ENCODE measurements around the gene SEMA4D.

SEMA4D gene

GRCh38 chr9:89448821-89449220, 49.1 kb downstream of the SEMA4D start:
- Mint-ChIP-seq H3K27ac (peak overlapping the region; percentile 87), H3K4me3 (peak overlapping the region; percentile 68), H3K4me1 (ENCODE audit: low read depth) (peaks cover 77% of the 10 kb centered on the region), H3K9me3 (no peaks in the 10 kb centered on the region), H3K27me3 (ENCODE audit: low read depth) (no peaks in the 10 kb centered on the region), H3K36me3 (ENCODE audit: low read depth) (peaks cover 57% of the 10 kb centered on the region)

DNA sequence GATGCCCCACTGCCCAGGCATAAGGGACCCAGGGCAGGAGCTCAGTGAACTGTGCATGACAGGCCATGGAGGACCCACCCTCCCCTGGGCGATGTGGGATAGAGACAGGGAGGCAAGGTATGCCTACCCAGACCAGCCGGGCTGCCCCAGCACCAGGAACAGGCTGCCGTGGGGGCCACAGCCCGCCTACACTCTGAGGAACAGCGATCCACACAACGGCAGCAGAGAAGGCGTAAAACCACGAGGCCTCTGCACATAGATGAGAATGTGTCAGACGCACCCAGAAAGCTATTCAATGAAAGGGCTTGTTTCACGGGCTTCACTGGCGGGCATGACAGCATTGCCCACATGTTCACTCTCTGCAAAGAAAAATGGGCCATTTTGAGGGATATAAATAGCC, 49.5 kb downstream of the SEMA4D start:
- Mint-ChIP-seq H3K27me3 (ENCODE audit: low read depth) (no peaks in the 10 kb centered on the region), H3K36me3 (ENCODE audit: low read depth) (peaks cover 55% of the 10 kb centered on the region), H3K4me3 (peak overlapping the region; percentile 28), H3K27ac (peak overlapping the region; percentile 87), H3K9me3 (no peaks in the 10 kb centered on the region), H3K4me1 (ENCODE audit: low read depth) (peaks cover 77% of the 10 kb centered on the region)

DNA sequence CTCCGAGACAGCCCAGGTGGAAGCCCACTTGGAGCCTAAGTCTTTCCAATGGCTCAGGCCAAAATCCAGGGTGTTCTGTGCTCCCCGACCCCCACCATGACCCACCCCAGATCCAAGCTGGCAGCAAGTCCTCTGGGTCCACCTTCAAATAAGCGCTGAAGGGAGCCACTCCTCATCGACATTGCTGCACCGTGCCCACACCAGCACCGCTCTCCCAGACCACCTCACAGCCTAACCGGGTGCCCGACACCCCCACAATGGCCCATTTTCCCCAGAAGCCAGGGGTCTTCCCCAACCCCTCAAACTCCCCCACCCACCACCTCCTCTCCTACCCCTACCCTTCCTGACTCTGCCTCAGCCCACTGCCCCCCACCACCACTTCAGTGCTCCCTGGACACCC, 50.5 kb downstream of the SEMA4D start:
- H3K4me3 Mint-ChIP-seq, result no peak overlapping the region
- H3K36me3 Mint-ChIP-seq (ENCODE audit: low read depth), result peaks cover 46% of the 10 kb centered on the region
- H3K4me1 Mint-ChIP-seq (ENCODE audit: low read depth), result peaks cover 69% of the 10 kb centered on the region
- no peaks in the 10 kb centered on the region for H3K9me3 Mint-ChIP-seq
- H3K27ac Mint-ChIP-seq, result peak overlapping the region; percentile 62
- H3K27me3 Mint-ChIP-seq (ENCODE audit: low read depth), result no peaks in the 10 kb centered on the region

DNA sequence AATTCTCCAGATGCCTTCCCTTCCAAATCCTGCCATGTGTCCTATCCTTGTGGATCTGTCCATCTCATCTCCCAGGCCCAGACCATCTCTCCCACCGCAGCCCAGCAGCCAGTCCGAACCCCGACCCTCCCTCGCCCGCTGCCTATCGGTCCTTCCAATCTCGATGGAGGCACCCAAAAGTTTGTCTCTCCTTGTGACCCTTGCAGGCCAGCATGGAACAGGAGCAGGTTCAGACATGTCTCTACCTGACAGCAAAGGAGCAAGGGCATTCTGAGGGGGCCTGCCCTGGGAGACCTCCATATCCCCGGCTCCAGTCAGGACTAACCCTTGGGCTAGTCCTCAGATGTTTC, 51.0 kb downstream of the SEMA4D start:
- Mint-ChIP-seq H3K4me3 (no peak overlapping the region), H3K9me3 (no peaks in the 10 kb centered on the region), H3K27me3 (ENCODE audit: low read depth) (no peaks in the 10 kb centered on the region), H3K27ac (peak overlapping the region; percentile 62), H3K36me3 (ENCODE audit: low read depth) (peaks cover 45% of the 10 kb centered on the region), H3K4me1 (ENCODE audit: low read depth) (peaks cover 73% of the 10 kb centered on the region)

GRCh38 chr9:89446261-89446960, 51.5 kb downstream of the SEMA4D start:
- no peak overlapping the region for H3K4me3 Mint-ChIP-seq
- no peaks in the 10 kb centered on the region for H3K9me3 Mint-ChIP-seq
- H3K27ac Mint-ChIP-seq, result peak overlapping the region; percentile 67
- H3K4me1 Mint-ChIP-seq (ENCODE audit: low read depth), result peaks cover 71% of the 10 kb centered on the region
- H3K27me3 Mint-ChIP-seq (ENCODE audit: low read depth), result no peaks in the 10 kb centered on the region
- H3K36me3 Mint-ChIP-seq (ENCODE audit: low read depth), result peaks cover 44% of the 10 kb centered on the region

GRCh38 chr9:89445801-89446251, 52.1 kb downstream of the SEMA4D start:
- H3K4me3 Mint-ChIP-seq, result no peak overlapping the region
- H3K27me3 Mint-ChIP-seq (ENCODE audit: low read depth), result no peaks in the 10 kb centered on the region
- H3K36me3 Mint-ChIP-seq (ENCODE audit: low read depth), result peaks cover 42% of the 10 kb centered on the region
- H3K9me3 Mint-ChIP-seq, result no peaks in the 10 kb centered on the region
- peak overlapping the region; percentile 67 for H3K27ac Mint-ChIP-seq
- H3K4me1 Mint-ChIP-seq (ENCODE audit: low read depth), result peaks cover 70% of the 10 kb centered on the region

DNA sequence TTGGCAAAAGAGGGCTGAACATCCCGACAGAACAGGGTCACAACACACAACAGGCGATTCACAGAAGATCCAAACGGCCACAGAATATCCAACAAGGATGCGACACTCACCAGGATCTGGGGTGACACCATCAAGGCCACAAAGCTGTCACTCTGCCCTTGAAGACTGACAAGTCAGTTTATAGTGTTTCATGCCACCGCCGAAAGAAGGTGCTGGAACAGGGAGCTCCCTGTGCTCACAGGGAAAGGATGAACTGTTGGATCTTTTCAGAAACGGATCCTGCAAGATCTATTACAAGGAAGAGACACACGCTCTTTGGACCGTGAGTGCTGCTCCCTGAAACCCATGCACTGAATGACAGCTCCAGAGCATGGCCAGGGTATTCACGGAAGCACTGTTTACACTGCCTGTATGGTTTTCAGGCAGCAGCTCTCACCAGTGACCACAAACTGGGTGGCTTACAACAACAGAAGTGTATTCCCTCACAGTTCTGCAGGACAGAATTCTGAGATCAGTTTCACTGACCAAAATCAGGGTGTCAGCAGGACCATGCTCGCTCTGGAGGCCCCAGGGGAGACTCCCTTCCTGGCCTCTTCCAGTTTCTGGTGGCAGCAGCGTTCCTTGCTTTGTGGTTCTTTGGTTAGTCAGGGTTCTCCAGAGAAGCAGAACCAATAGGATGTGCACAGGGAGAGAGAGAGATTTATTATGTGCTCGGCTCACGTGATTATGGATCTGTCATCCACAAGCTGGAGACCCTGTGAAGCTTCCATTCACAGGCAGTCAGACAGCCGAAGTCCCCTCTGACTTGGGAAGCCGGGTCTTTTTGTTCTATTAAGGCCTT, 52.8 kb downstream of the SEMA4D start:
- no peaks in the 10 kb centered on the region for H3K27me3 Mint-ChIP-seq (ENCODE audit: low read depth)
- peak overlapping the region; percentile 1 for H3K4me3 Mint-ChIP-seq
- peaks cover 72% of the 10 kb centered on the region for H3K4me1 Mint-ChIP-seq (ENCODE audit: low read depth)
- no peaks in the 10 kb centered on the region for H3K9me3 Mint-ChIP-seq
- H3K36me3 Mint-ChIP-seq (ENCODE audit: low read depth), result peaks cover 46% of the 10 kb centered on the region
- peak overlapping the region; percentile 82 for H3K27ac Mint-ChIP-seq

DNA sequence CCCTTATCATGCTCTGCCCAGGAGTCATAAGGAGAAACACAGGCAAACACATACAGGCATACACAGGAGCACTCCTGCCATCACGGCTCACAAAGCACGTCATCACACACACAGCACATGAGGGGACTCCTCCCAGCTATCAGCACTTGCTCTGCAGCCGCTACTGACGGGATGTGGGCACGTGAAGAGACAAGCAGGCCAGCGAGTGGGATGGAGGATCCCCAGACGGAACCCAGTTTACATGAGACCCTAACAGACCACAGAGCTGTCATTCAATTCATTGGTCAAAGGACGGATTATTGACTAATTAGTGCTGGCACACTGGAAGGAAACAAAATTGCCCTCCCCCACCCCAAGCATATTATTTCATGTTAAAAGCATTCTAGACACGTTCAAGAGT, 53.6 kb downstream of the SEMA4D start:
- H3K36me3 Mint-ChIP-seq (ENCODE audit: low read depth), result peaks cover 48% of the 10 kb centered on the region
- peaks cover 70% of the 10 kb centered on the region for H3K4me1 Mint-ChIP-seq (ENCODE audit: low read depth)

DNA sequence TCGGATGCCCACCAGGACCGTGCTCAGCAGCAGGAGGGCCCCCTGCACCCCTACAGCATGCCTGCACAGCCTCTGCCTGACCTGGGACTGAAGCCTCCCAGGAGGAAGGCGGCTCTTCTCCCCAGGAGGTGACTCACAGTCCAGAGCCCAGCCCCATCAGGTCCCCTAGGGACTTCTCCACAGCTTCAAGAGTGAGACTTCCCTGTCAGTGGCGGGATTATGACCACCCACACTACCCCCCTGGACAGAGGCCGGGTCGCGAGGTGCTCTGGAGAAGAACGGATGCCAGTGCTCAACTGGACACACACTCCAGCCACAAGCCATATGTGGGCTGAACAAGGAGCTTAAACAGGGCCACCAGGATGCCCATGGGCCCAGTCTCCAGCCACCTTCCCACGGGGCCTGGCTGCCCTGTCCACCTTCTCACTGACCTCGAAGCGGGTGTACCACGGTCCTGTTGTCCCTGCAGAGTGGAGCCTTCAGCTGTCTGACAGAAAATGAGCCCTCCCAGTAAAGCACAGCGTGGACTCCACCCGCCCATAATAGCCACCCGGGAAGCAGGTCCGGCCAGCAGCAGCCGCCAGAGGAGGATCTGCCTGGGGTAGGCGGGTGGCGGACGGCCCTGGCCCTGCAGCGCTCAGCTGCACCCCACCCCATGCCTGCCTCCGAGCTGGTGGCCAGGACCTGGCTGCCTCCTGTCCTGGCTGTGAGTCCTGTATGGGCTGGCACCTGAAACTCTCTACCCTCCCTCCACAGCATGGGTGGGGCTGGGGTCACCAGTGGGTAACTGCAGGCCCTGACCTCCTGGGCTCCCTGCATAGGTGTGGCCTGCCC, 54.7 kb downstream of the SEMA4D start:
- no peak overlapping the region for H3K4me3 Mint-ChIP-seq
- H3K27ac Mint-ChIP-seq, result no peak overlapping the region
- peaks cover 39% of the 10 kb centered on the region for H3K36me3 Mint-ChIP-seq (ENCODE audit: low read depth)
- H3K27me3 Mint-ChIP-seq (ENCODE audit: low read depth), result no peaks in the 10 kb centered on the region
- peaks cover 62% of the 10 kb centered on the region for H3K4me1 Mint-ChIP-seq (ENCODE audit: low read depth)
- no peaks in the 10 kb centered on the region for H3K9me3 Mint-ChIP-seq

More for the DNA sequence above, 53.6 kb downstream of the SEMA4D start:
- peak overlapping the region; percentile 82 for H3K27ac Mint-ChIP-seq
- no peaks in the 10 kb centered on the region for H3K9me3 Mint-ChIP-seq
- H3K27me3 Mint-ChIP-seq (ENCODE audit: low read depth), result no peaks in the 10 kb centered on the region
- peak overlapping the region; percentile 1 for H3K4me3 Mint-ChIP-seq

GRCh38 chr9:89442501-89442978, 55.4 kb downstream of the SEMA4D start:
- no peaks in the 10 kb centered on the region for H3K27me3 Mint-ChIP-seq (ENCODE audit: low read depth)
- H3K4me3 Mint-ChIP-seq, result no peak overlapping the region
- no peak overlapping the region for H3K27ac Mint-ChIP-seq
- H3K4me1 Mint-ChIP-seq (ENCODE audit: low read depth), result peaks cover 67% of the 10 kb centered on the region
- no peaks in the 10 kb centered on the region for H3K9me3 Mint-ChIP-seq
- H3K36me3 Mint-ChIP-seq (ENCODE audit: low read depth), result peaks cover 41% of the 10 kb centered on the region

GRCh38 chr9:89441986-89442385, 55.9 kb downstream of the SEMA4D start:
- no peaks in the 10 kb centered on the region for H3K27me3 Mint-ChIP-seq (ENCODE audit: low read depth)
- no peak overlapping the region for H3K4me3 Mint-ChIP-seq
- H3K9me3 Mint-ChIP-seq, result no peaks in the 10 kb centered on the region
- peak overlapping the region; percentile 31 for H3K27ac Mint-ChIP-seq
- H3K36me3 Mint-ChIP-seq (ENCODE audit: low read depth), result peaks cover 38% of the 10 kb centered on the region
- peaks cover 67% of the 10 kb centered on the region for H3K4me1 Mint-ChIP-seq (ENCODE audit: low read depth)

DNA sequence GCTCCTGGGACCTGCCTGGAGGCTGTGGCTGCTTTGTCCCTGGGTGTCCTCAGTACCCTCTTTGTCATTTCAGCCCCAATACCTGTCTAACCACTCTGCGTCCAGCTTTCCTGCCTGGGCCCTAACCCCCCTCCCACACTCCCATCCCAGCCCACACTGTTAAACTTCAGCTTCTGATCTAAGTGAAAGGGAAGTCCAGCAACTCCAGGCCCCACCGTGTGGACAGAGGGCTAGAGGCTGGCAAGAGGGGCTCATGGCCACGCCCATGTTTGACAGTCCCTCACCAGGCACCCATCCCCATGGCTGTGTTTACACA, 56.3 kb downstream of the SEMA4D start:
- Mint-ChIP-seq H3K27me3 (ENCODE audit: low read depth) (no peaks in the 10 kb centered on the region), H3K4me3 (no peak overlapping the region), H3K36me3 (ENCODE audit: low read depth) (peaks cover 38% of the 10 kb centered on the region), H3K9me3 (no peaks in the 10 kb centered on the region), H3K27ac (peak overlapping the region; percentile 80), H3K4me1 (ENCODE audit: low read depth) (peaks cover 67% of the 10 kb centered on the region)

DNA sequence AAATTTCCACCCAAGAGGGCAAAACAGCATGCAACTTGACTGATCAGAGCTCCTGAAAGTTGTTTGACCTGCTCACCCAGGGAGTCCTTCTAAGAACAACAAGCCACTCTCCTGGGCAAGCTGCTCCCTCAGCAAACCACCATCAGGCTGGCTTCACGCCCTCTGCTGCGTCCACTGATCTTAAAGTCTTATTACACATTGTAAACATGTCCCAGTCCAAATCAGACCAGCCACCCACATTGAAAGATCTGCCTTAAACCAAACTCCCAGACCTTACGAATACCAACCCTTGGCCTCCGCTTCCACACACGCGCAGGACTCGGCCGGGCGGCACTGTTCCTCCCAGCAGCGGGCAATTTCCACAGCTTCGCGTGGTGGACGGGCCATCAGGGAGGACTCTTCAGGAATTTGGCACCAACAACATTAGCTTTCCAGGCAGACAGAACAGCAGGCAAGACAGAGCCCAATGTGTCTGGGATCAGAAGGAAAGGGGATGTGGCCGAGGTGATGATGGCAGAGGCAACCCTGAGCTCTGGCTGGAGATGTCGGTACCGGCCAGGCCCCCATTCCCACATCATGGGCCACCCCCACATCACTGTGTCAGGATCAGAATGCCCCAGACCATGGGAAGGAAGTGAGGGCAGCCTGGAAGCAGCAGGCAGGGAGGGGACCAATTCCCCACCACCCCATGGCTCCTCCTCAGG, 56.8 kb downstream of the SEMA4D start:
- Mint-ChIP-seq H3K36me3 (ENCODE audit: low read depth) (peaks cover 37% of the 10 kb centered on the region), H3K4me1 (ENCODE audit: low read depth) (peaks cover 67% of the 10 kb centered on the region), H3K4me3 (peak overlapping the region; percentile 30), H3K27ac (peak overlapping the region; percentile 80), H3K9me3 (no peaks in the 10 kb centered on the region), H3K27me3 (ENCODE audit: low read depth) (no peaks in the 10 kb centered on the region)

- Mint-ChIP-seq H3K27me3 (ENCODE audit: low read depth) (no peaks in the 10 kb centered on the region), H3K36me3 (ENCODE audit: low read depth) (peaks cover 33% of the 10 kb centered on the region), H3K27ac (peak overlapping the region; percentile 80), H3K4me1 (ENCODE audit: low read depth) (peaks cover 63% of the 10 kb centered on the region), H3K4me3 (peak overlapping the region; percentile 1), H3K9me3 (no peaks in the 10 kb centered on the region)
These were observed 57.4 kb downstream of the SEMA4D start for GRCh38 chr9:89440548-89440947.

Measured in T-helper 1 cell treated with Interleukin-12 subunit alpha and Interleukin-12 subunit beta and Interleukin-4 antibody, amounts not matched to agents 30 μg/mL and 1 μg/mL, for 36 hours (primary cell).